Activated CD4-positive, alpha-beta T cell treated with anti-CD3 and anti-CD28 coated beads for 48 hours (primary cell): ENCODE data around the gene FIBIN.
"Not testable (repeated sequence)": the region's sequence is repeated elsewhere in the genome, so short reads cannot be mapped to it uniquely, and the experiment has no call there.

Experiments used
- DNase-seq: peaks from one replicate; pipeline ENCODE4 v3.0.0-alpha.2; 2020

FIBIN gene

DNA sequence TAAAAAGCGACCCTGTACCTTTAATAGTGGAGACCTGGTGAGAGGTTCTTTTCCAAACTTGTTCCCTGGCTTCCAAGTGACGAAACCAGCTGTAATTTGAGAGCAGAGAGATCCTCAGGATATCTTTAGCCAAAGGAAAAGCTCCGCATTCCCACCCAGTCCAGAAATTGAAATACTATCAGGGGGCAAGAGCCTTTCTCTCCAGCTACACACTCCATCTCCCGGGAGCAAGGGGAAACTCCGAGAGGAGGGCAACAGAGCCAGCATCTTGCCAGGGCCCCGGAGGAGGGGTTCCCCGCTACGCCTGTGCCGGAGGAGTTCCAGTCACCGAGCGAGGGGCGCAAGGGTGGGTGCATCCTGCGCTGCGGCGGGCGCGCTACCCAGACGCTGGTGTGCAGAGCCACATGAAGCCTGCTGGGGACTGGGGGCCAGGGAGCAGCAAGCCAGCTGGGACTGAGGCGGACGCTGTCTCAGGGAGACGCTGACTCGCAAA lies at the start of gene FIBIN:
Gene FIBIN (plus strand): TSS at position 148 of the 493 bp plus-strand sequence. CDS start 415 bp downstream, outside the sequence.
- no peak for DNase-seq

DNA sequence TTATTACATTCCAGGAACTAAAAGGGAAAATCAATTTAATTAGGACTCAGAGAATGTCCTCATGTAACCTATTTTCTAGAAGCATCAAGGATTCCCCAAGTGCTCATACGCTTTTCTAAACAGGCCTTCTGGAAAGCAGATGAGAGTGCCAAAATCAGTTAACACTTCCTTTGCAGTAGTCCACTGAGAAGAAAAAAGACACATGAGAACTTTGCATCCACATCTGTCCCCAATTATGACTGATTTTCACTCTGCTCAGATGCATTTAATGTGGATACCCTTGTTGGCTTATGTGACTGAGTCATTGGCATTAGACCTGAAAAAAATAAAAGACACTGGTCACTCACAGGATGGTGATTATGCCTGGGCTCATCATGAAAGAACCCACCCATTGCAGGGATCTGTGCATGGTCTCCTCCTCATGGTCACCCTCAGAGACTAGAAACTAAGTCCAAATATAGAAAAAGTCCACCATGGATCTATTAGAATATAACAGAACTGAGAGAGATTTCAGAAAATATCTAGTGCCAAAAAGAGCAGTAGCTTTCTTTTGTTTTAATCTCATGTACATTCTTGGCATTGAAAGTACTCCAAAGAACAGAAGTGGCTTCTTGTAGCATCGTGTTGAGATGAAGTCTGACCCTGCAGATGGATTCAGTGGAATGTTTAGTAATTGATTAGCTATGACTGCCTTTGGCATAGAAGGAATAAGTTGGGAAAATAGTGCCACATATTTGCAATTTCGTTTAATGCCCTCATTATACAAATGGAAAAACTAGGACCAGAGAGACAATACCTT lies 48.8 kb upstream of the FIBIN start:
- DNase-seq = no peak

DNA sequence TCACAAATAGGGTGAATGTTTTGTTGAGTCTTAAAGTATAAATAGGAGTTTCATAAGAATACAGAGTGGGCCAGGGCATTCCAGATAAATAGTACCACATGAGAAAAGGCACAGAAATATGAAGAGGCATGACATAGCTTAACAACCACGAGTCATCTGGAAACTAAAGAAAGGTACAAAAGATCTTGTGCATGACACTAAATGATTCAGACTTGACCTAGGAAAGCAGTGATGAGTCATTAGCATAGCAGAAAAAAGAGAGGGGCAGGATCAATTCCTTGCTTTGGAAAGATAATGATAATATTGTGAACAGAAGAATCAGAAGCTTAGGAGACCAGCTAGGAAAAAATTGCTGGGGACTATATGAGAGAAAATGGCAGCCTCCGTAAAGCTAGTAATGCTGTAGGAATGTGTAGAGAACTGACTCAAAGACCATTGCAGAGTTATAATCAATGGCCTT lies 47.6 kb upstream of the FIBIN start:
- no peak for DNase-seq

DNA sequence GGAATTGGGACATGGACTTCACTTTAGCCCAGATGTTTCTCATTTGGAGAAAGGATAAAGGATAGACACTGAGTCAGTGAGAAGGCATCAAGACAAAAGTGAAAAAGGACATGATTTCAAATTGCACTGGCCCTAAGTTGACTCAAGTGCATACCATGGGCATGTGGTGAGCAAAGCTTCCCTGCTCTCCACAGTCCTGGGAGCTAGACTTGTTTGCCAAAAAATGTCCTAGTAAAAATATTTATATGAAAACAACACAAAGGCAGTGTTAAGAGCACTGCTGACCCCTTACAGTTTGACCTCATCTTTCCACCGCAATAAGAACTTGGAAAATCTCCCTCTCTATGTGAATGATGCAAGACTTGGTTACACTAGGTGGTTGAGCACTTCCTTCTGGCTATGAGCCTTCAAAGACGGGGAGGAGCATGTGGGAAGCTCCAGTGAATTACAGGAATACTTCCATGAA lies 46.5 kb upstream of the FIBIN start:
- no peak for DNase-seq

DNA sequence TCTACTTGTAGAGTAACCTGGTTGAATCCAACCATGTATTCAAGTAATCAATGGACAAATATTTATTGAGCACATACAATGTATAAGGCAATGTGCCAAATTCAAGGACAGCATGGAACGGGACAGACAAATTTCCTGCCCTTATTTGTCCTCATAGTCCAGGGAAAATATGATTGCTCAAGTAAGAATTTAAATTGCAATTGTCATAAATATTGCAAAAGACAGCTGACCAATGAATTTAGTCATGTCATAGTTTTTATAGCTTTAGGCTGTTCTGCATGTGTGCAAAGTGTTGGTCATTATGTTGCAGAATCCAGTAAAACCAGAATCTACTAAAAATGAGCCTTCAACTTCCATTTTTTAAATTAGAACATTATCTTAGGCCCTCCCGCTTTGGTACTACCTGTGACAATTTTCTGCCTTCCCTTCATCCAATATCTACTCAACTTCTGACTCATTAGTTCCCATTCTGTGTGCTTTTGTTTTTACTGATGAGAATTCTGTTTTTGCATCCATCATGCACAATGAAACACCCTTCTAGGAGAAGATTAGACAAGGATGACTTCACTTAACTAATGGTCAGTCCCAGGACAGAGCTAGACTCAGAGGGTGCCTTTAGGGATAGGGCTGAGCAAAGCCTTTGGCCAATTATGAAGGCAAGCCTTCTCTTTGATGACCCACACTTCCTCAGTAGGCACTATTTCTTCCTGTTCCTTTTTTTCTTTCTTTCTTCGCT lies 45.8 kb upstream of the FIBIN start:
- DNase-seq = no peak

DNA sequence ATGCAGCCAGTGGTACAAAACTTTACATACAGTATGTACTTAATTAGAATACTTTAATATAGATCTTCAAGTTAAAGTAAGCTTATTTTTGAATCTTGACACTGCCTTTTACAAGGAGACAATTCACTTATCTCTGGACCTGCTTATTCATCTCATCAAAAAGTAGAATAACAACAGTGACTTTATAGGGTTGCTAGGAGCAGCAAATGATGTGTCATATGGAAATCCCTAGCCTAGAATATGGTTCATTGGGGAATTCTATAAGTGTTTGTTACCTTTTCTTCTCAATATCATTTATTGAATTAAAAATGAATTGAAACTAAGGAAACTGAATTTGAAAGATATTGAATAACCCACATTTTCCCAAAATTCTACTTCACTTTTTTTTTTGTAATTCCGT lies 45.0 kb upstream of the FIBIN start:
- no peak for DNase-seq

DNA sequence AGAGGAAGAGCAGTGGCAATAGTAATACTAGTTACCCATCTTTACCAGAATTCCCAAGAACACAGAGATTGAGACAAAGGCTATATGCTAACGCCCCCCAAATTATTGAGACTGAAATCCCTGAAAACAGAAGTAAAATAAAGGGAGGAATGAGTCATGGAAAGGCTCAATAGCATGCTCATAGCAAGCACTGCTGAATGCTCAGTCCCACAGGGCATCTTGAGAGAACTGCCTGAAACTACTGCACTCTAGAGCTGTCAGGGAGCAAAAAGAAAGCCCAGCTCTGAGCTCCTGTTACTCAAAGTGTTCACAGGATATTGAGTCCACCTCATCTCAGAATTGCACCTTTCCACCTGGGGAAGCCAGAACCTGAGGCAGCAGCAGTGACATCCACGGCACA lies 44.1 kb upstream of the FIBIN start:
- no peak for DNase-seq

DNA sequence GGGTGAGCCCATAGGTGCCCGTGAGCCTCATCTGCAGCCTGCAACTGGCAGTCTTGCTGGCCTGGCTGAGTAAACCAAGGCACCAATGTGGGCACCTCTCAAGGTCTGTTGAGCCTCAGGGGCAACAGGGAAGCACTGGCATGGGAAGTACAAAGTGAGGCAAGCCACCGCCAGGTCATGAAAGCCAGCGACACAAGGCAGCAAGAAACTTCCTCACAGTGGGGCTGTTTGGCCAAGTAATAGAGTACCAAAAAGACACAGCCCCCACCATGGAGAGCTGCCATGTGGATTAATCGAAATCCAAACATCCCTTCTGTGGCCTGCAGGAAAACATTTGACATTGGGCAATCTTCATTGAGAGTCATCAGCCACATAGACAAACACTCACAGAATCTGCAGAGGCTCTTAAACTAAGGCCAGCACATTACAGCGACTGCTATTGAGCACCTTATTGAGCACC lies 43.6 kb upstream of the FIBIN start:
- no peak for DNase-seq

DNA sequence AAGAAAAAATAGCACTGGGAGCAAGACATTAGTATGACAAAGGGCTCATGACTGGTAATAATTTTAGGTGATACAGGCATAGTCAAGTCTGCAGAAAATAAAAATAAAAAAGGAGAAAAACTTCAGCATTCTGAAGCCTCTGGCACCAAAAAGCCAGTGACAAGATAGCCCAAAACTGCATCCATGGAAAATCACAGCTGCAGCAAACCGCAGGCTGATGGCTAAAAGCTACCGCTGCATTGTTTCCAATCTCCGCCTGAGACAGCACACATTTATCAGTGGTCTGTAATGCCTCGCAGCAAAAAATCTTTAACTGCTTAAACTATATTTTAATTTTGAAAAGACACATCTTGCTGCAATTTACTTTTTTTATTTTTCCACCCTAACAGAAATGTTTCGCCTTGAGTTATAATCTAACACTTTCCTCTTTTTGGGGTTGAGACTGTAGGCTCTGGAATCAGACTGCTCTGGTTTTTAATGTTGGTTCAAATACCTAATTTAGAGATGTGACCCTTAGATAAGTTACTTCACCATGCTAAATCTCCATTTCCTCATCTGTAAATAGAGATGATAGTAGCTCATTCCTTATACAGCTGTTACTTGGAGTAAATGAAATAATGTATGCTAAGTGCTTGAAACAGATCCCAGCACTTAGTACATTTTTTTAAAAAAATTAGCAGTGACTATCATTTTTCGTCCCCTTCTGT lies 42.0 kb upstream of the FIBIN start:
- DNase-seq = no peak

DNA sequence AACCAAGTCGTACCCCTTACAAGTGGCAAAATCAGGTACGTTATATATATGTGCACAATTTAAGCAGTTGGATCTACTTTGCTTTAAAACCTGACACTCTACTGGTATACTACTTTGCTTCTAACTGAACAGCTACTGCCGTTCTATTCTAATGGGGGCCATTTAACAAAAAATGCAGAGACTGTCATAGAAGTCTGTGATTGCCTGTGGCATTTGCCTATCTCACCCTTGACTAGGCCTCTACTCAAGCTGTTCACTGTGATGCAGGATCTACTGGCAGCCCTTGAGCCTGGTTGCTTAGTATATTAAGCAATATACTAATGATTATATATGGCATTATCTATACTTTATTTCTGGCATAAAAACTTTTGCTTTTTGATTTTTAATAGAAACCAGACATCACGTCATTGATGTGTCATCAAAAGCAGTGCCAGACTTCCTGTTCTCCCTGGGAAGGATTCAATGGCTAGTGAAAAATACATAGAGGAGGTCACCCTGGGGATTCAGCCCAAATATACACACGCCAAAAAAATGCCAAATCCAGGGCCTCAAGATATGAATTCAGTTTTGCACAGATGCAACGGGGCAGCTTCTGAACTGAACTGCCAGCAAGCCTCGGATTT lies 40.0 kb upstream of the FIBIN start:
- DNase-seq = no peak

DNA sequence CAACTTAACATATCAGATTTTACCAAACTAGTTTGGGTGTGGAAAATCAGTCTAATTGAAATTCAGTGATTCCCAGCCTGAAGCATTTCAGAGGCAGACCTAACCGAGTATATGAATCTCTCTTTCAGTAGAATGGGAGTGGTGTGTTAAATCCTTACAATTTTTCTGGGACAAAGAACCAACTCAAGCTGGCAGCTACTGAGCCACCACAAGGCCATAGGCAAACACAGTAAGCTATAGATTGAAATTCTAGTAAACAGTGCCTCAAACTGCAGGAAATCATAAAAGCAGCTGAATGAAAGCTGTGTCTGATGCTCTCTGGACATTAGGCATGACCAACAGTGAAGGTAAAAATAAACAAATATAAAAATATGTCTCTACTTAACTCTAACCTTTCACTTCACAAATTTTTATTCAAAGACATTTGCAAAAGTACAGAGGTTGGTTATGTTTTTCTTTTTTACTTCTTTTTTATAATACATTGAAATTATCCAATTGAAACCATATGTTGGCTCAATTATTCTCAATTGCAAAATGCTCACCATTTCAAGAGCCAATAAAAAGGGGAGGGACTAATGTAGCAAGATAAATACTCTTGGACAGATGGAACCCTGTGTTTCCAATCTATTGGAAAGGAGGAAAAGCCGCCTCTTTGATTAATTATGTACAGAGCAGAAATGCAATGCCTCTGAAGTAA lies 35.8 kb upstream of the FIBIN start:
- DNase-seq = no peak

DNA sequence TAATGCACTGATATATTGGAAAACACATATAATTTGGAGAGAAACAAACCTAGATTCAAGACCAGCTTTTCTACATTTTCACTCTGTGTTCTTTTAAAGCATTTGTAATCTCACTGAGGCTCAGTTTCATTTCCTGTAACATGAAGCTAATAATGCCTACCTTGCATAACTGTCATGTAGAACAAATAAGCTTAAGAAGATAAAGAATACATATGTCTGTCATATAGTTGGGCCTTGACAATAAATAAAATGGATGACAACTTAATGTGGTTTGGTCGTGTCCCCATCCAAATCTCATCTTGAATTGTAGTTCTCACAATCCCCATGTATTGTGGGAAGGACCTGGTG lies 35.2 kb upstream of the FIBIN start:
- no peak for DNase-seq

DNA sequence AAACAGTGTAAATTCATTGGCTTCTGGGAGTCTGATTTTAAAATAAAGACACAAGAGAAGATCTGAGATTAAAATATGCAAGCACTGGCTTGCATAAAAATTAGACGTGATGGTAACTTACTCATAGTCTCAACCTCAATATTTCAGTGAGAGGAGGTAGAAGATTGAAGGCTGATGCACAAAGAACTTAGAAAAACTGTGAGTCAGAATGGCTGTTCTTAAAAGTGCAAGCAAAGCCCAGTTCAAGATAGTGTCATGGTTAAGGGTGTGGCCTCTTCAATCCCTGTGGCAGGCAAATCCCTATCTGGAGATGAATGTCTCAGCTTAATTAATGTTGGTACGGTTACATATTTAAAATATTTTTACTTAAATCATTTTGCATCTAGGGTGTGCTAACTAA lies 33.6 kb upstream of the FIBIN start:
- DNase-seq = no peak

DNA sequence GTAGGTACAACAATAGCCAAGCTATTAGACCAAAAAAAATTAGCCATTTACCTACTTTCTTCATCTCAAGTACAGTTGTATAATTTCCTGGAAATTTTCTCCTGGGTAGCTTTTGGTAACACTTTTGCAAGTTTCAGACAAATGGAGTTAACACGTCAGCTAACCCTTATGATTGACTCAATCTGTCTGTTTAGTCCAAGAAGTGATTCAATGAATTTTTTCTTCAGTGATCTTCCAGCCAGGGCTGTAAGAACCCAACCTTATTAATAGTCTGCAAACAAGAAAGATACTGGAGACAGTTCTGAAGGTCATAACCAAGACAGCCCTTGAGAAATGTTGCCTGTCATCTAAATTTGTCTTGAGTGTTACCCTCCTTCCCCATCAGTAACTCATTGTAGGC lies 30.1 kb upstream of the FIBIN start:
- no peak for DNase-seq

DNA sequence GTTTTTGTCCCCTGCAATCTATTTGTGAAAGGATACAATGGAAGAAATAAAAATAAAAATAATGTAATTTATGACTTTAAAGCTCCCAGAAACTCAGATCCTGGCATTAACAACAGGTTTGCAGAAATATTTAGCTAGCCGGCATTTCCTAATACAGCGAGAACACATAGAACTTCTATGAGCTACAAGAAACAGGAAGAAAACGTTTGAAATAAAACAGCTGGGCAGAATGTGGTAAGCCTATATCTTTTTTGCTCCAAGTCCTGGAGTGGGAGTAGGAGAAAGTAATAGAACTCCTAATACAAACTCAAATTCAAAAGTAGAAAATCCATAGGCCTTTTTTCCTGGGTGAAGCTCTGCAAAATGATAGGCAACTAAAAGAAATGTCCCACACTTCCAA lies 29.6 kb upstream of the FIBIN start:
- DNase-seq = no peak

DNA sequence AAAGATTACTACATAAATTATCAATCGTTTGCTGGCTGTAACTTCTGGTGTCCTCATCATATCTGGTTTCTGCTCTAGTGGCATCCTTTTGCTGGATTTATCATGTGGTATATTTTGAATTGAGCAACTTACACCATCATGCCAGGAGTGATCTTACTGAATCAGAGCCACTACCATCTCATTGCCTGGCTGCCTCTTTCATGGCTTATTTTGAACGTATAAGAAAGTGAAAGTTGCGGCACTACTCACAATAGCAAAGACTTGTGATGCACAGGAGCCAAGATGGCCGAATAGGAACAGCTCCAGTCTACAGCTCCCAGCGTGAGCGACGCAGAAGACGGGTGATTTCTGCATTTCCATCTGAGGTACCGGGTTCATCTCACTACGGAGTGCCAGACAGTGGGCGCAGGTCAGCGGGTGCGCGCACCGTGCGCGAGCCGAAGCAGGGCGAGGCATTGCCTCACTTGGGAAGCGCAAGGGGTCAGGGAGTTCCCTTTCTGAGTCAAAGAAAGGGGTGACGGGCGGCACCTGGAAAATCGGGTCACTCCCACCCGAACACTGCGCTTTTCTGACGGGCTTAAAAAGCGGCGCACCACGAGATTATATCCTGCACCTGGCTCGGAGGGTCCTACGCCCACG lies 28.9 kb upstream of the FIBIN start:
- DNase-seq = not testable (repeated sequence)

DNA sequence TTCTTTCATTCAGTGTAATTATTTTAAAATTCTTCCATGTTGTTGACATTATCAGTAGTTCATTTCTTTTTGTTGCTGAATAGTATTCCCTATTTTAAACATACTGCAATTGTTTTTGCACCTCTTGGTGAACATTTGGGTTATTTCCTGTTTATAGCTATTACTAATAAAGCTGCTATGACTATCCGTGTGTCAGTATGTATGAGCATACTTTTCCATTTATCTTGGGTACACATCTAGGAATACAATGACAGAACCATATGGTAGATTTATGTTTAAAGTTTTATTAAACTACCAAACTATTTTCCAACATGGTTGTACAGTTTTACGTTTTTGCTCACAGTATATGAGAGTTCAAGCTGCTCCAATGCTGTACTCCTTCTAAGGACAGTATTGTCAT lies 22.0 kb upstream of the FIBIN start:
- DNase-seq = no peak

DNA sequence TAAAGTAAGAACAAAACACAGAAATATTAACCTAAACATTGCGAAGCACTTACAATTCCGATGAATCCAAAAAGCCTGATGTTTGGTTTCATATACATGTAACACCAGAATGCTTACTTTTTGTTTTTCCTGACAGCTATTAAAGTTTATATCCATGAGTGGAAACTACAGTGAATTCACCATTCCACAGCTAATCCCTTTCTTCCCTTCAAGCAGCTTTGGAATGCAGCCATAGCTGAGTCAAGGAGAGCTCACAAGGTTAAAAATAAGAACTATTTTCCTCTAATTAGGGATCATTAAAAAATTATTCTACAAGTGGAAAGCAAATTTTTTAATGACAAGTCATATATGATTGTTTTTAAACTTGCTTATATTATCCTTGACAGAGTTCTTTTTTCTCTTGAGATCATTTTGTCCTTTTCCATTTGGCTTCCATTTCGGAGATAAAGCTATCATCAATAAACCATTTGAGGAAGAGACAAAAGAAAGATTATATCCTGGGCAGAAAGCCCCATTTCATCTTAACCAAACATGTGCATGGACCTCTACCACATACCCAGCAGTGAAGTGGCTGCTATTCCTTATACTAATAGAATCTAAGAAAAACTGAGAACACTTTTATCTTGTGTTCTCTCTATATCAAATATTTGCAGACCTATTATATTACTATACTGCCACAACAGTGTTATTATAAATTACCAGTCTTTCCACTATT lies 19.7 kb upstream of the FIBIN start:
- DNase-seq = no peak

DNA sequence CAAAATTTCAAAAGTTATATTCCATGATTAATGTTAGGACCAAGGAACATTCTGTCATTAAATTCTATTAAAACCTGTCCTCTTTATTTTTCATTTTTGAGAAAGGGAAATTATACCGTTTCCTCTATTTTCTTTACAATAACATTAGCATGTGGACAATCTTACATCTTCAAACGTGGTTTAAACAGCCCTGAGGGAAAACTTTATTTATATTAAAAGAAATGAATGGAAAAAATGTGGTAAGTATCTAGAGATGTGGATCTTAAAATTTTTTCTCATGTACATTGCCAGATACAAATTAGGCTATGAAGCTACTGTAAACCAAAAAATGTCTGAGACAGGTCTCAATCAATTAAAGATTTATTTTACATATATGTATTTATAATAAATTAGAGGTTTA lies 18.9 kb upstream of the FIBIN start:
- DNase-seq = no peak

DNA sequence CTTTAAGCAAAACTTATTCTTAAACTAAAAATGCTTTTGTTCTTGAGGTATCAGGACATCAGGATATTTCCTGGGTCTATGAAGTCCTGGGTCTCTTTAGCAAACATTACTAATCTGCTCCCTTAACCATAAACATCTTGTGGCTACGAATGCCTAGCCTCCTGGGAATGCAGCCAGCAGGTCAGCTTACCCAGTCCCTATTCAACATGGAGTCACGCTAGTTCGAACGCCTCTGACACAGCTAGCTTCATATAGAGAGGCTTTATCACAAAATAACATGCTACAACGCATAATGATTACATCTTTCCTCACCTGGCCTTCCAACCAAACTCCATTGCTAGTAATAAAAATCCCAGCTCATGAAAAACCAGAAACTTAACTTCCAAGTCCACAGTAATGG lies 17.5 kb upstream of the FIBIN start:
- no peak for DNase-seq

DNA sequence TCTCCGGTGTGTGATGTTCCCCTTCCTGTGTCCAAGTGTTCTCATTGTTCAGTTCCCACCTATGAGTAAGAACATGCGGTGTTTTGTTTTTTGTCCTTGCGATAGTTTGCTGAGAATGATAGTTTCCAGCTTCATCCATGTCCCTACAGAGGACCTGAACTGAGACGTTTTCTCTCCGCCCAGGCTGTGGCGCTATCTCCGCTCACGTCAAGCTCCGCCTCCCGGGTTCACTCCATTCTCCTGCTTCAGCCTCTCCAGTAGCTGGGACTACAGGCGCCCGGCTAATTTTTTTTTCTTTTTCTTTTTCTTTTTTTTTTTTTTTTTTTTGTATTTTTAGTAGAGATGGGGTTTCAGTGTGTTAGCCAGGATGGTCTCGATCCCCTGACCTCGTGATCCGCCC lies 16.7 kb upstream of the FIBIN start:
- not testable (repeated sequence) for DNase-seq
